Skeletal muscle tissue (tissue), 4 donors: ENCODE measurements around the gene PPM1H. TPM values are rescaled to one million over a fixed set of nuclear protein-coding genes. Genes with fewer than 3 reads are reported as not detected.
A peak's percentile ranks its signal among the peaks of the same experiment; 100 is the strongest.

Experiments used
- H3K27ac ChIP-seq: one replicate; pipeline ENCODE4 v1.7.0; 2013; ENCODE audit warnings: mild to moderate bottlenecking, low read depth, low read length, inconsistent platforms
- H3K27me3 ChIP-seq, 3 donors: one replicate each; pipeline ENCODE4 v1.7.0; 2013; ENCODE audit warnings: low read length in 3 of 3; ENCODE audit not compliant: control insufficient read depth in 3 of 3, insufficient read depth in 3 of 3
- H3K36me3 ChIP-seq, 3 donors: one replicate each; pipeline ENCODE4 v1.7.0; 2013; ENCODE audit warnings: low read length in 3 of 3; ENCODE audit not compliant: control insufficient read depth in 3 of 3, insufficient read depth in 3 of 3
- H3K4me1 ChIP-seq, 3 donors: one replicate each; pipeline ENCODE4 v1.7.0; 2013; ENCODE audit warnings: low read length in 3 of 3, mild to moderate bottlenecking in 3 of 3; ENCODE audit not compliant: control insufficient read depth in 3 of 3, insufficient read depth in 3 of 3
- H3K4me3 ChIP-seq, 3 donors: one replicate each; pipeline ENCODE4 v1.7.0; 2013; ENCODE audit warnings: low read length in 3 of 3
- H3K9ac ChIP-seq, 3 donors: one replicate each; pipeline ENCODE4 v1.7.0; 2013; ENCODE audit warnings: low read length in 3 of 3, mild to moderate bottlenecking in 3 of 3, moderate library complexity in 2 of 3, low read depth in 1 of 3
- H3K9me3 ChIP-seq, 3 donors: one replicate each; pipeline ENCODE4 v1.7.0; 2013; ENCODE audit warnings: low read length in 3 of 3; ENCODE audit not compliant: control insufficient read depth in 3 of 3
- total RNA-seq: library from RNA; depleted of rRNA; stranded (reverse); fragments of >200 nt; gene quantifications from one replicate; pipeline ENCODE4 v1.2.3, GENCODE V29; 2014
- donor health status: Osteomylitis.

PPM1H gene
- total RNA-seq, 1 donor from 2014 or later = 4.2 TPM

- Histone ChIP-seq H3K9me3 (no peaks in the 10 kb centered on the region), H3K27ac (no peak overlapping the region), H3K36me3 (no peaks in the 10 kb centered on the region), H3K4me3 (no peak overlapping the region), H3K4me1 (peaks cover 0 to 3% (median 2%) of the 10 kb centered on the region in 3 donors), H3K27me3 (no peaks in the 10 kb centered on the region), H3K9ac (no peak overlapping the region)
Measured at GRCh38 chr12:62846491-62846890, 88.5 kb downstream of the PPM1H start.

GRCh38 chr12:62844915-62845314, 90.0 kb downstream of the PPM1H start:
- Histone ChIP-seq H3K9ac (no peak overlapping the region), H3K27ac (no peak overlapping the region), H3K36me3 (no peaks in the 10 kb centered on the region), H3K4me1 (peaks cover 0 to 3% (median 2%) of the 10 kb centered on the region in 3 donors), H3K27me3 (no peaks in the 10 kb centered on the region), H3K4me3 (no peak overlapping the region), H3K9me3 (no peaks in the 10 kb centered on the region)

- no peak overlapping the region for H3K27ac ChIP-seq
- H3K9me3 ChIP-seq = no peaks in the 10 kb centered on the region
- no peak overlapping the region for H3K4me3 ChIP-seq
- peaks cover 0 to 3% (median 2%) of the 10 kb centered on the region in 3 donors for H3K4me1 ChIP-seq
- H3K9ac ChIP-seq = no peak overlapping the region
- no peaks in the 10 kb centered on the region for H3K36me3 ChIP-seq
- no peaks in the 10 kb centered on the region for H3K27me3 ChIP-seq
Measured at GRCh38 chr12:62843716-62844115, 91.2 kb downstream of the PPM1H start.

- Histone ChIP-seq H3K9me3 (no peaks in the 10 kb centered on the region), H3K4me3 (no peak overlapping the region), H3K27me3 (no peaks in the 10 kb centered on the region), H3K4me1 (no peaks in the 10 kb centered on the region), H3K9ac (no peak overlapping the region), H3K27ac (no peak overlapping the region), H3K36me3 (no peaks in the 10 kb centered on the region)
Measured at GRCh38 chr12:62841846-62842245, 93.1 kb downstream of the PPM1H start.

GRCh38 chr12:62840806-62841205, 94.1 kb downstream of the PPM1H start:
- Histone ChIP-seq H3K4me3 (no peak overlapping the region), H3K27me3 (no peaks in the 10 kb centered on the region), H3K27ac (no peak overlapping the region), H3K4me1 (no peaks in the 10 kb centered on the region), H3K36me3 (no peaks in the 10 kb centered on the region), H3K9me3 (no peaks in the 10 kb centered on the region), H3K9ac (no peak overlapping the region)

- H3K9ac ChIP-seq = no peak overlapping the region
- no peak overlapping the region for H3K4me3 ChIP-seq
- no peak overlapping the region for H3K27ac ChIP-seq
- H3K9me3 ChIP-seq = no peaks in the 10 kb centered on the region
- no peaks in the 10 kb centered on the region for H3K27me3 ChIP-seq
- H3K4me1 ChIP-seq = peaks cover 0 to under 1% (median under 1%) of the 10 kb centered on the region in 3 donors
- no peaks in the 10 kb centered on the region for H3K36me3 ChIP-seq
Measured at GRCh38 chr12:62839869-62840660, 94.9 kb downstream of the PPM1H start.

GRCh38 chr12:62834971-62835547, 99.9 kb downstream of the PPM1H start:
- Histone ChIP-seq H3K9ac (no peak overlapping the region), H3K9me3 (no peaks in the 10 kb centered on the region), H3K36me3 (no peaks in the 10 kb centered on the region), H3K4me3 (no peak overlapping the region), H3K27ac (no peak overlapping the region), H3K27me3 (no peaks in the 10 kb centered on the region), H3K4me1 (peaks cover 0 to 9% (median 4%) of the 10 kb centered on the region in 3 donors)

GRCh38 chr12:62834406-62834805, 100.5 kb downstream of the PPM1H start:
- H3K27ac ChIP-seq = no peak overlapping the region
- no peaks in the 10 kb centered on the region for H3K36me3 ChIP-seq
- H3K4me1 ChIP-seq = peaks cover 0 to 9% (median 4%) of the 10 kb centered on the region in 3 donors
- no peaks in the 10 kb centered on the region for H3K27me3 ChIP-seq
- no peak overlapping the region for H3K4me3 ChIP-seq
- H3K9ac ChIP-seq = peak overlapping the region in 1 of 3 donors; percentile 40
- no peaks in the 10 kb centered on the region for H3K9me3 ChIP-seq

GRCh38 chr12:62833634-62834033, 101.3 kb downstream of the PPM1H start:
- Histone ChIP-seq H3K9ac (no peak overlapping the region), H3K4me1 (peaks cover 0 to 9% (median 4%) of the 10 kb centered on the region in 3 donors), H3K36me3 (no peaks in the 10 kb centered on the region), H3K27ac (no peak overlapping the region), H3K4me3 (no peak overlapping the region), H3K9me3 (no peaks in the 10 kb centered on the region), H3K27me3 (no peaks in the 10 kb centered on the region)

GRCh38 chr12:62832558-62832957, 102.4 kb downstream of the PPM1H start:
- Histone ChIP-seq H3K27me3 (no peaks in the 10 kb centered on the region), H3K27ac (no peak overlapping the region), H3K36me3 (no peaks in the 10 kb centered on the region), H3K4me3 (no peak overlapping the region), H3K9ac (no peak overlapping the region), H3K9me3 (no peaks in the 10 kb centered on the region), H3K4me1 (peaks cover 0 to 9% (median 4%) of the 10 kb centered on the region in 3 donors)
